K562 (cell line): ENCODE data around the gene HMG20B. TPM values are rescaled to one million over a fixed set of nuclear protein-coding genes. Genes with fewer than 3 reads are reported as not detected.

ENCODE experiments used
- ATF4 ChIP-seq: fragments of 450-650 bp; formaldehyde crosslinking; IDR thresholded peaks from 2 replicates; pipeline ENCODE4 v1.4.0; 2022; ENCODE audit warnings: mild to moderate bottlenecking, moderate library complexity
- BRD9 ChIP-seq: fragments of 450-650 bp; IDR thresholded peaks from 2 replicates; pipeline ENCODE4 v1.6.1; 2018; ENCODE audit warnings: low read depth; ENCODE audit not compliant: partially characterized antibody
- CEBPB ChIP-seq: fragments of 450-650 bp; IDR thresholded peaks from 2 replicates; pipeline ENCODE4 v1.6.1; 2016; ENCODE audit warnings: missing genetic modification characterization, missing compliant biosample characterization
- CREBBP ChIP-seq: IDR thresholded peaks from one replicate; pipeline ENCODE4 v1.6.1; 2012; ENCODE audit warnings: low read depth, mild to moderate bottlenecking, control low read depth, inconsistent platforms, low read length
- CUX1 ChIP-seq: fragments of 200-800 bp; sonication (Bioruptor generic); IDR thresholded peaks from 2 replicates; pipeline ENCODE4 v1.6.1; 2016; ENCODE audit warnings: missing genetic modification characterization, missing compliant biosample characterization
- CXXC5 ChIP-seq: fragments of 250-450 bp; sonication (Bioruptor Pico); IDR thresholded peaks from 2 replicates; pipeline ENCODE4 v1.8.0; 2022; ENCODE audit warnings: inconsistent platforms, mild to moderate bottlenecking, moderate library complexity
- EWSR1 ChIP-seq: fragments of 450-650 bp; IDR thresholded peaks from 2 replicates; pipeline ENCODE4 v1.6.1; 2018; ENCODE audit warnings: borderline replicate concordance, mild to moderate bottlenecking, low read depth, moderate library complexity; ENCODE audit not compliant: partially characterized antibody
- GATAD2A ChIP-seq: fragments of 450-650 bp; IDR thresholded peaks from 2 replicates; pipeline ENCODE4 v1.6.1; 2017
- MLX ChIP-seq, 2 experiments: fragments of 450-650 bp in 1 of 2; sonication (generic) in 1 of 2; formaldehyde crosslinking; conservative IDR thresholded peaks; 2 replicates each; pipeline versions ENCODE4 v1.4.0 to v1.8.1; 2020 to 2022; ENCODE audit warnings: mild to moderate bottlenecking in 1 of 2, missing genetic modification reagents in 1 of 2
- MTA2 ChIP-seq: fragments of 450-650 bp; IDR thresholded peaks from 2 replicates; pipeline ENCODE4 v1.6.1; 2016; ENCODE audit warnings: low read depth
- PHB ChIP-seq: fragments of 250-450 bp; sonication (Bioruptor Pico); IDR thresholded peaks from 2 replicates; pipeline ENCODE4 v1.5.0; 2021
- POLR2H ChIP-seq: IDR thresholded peaks from 2 replicates; pipeline ENCODE4 v1.6.1; 2016; ENCODE audit warnings: missing genetic modification characterization, low read depth, mild to moderate bottlenecking, control low read depth, missing compliant biosample characterization, moderate library complexity
- PRMT5 ChIP-seq: sonication (generic); formaldehyde crosslinking; IDR thresholded peaks from 2 replicates; pipeline ENCODE4 v1.5.0; 2020; ENCODE audit warnings: missing genetic modification reagents
- RBM17 ChIP-seq: fragments of 200-400 bp; formaldehyde crosslinking; IDR thresholded peaks from 2 replicates; pipeline ENCODE4 v1.6.1; 2017; ENCODE audit warnings: low read depth, mild to moderate bottlenecking, low read length, borderline replicate concordance
- SNAPC5 ChIP-seq: fragments of 250-450 bp; sonication (Bioruptor Pico); IDR thresholded peaks from 2 replicates; pipeline ENCODE4 v1.8.0; 2021; ENCODE audit warnings: moderate library complexity, mild to moderate bottlenecking, inconsistent platforms
- SREBF2 ChIP-seq: sonication (generic); formaldehyde crosslinking; IDR thresholded peaks from 2 replicates; pipeline ENCODE4 v1.4.0; 2020; ENCODE audit warnings: mild to moderate bottlenecking, missing genetic modification reagents
- XRCC4 ChIP-seq: IDR thresholded peaks from one replicate; pipeline ENCODE4 v1.6.1; 2011; ENCODE audit not compliant: insufficient read depth, insufficient read length; ENCODE audit errors: extremely low read depth
- ZNF324 ChIP-seq: fragments of 250-450 bp; sonication (Bioruptor Pico); IDR thresholded peaks from 2 replicates; pipeline ENCODE4 v1.4.0; 2020; ENCODE audit warnings: mild to moderate bottlenecking
- ZNF586 ChIP-seq: fragments of 450-650 bp; formaldehyde crosslinking; conservative IDR thresholded peaks from 2 replicates; pipeline ENCODE4 v1.4.0; 2020; ENCODE audit warnings: mild to moderate bottlenecking, moderate library complexity
- ZNF740 ChIP-seq, 3 experiments: fragments of 200-800 bp in 1 of 3; sonication (Bioruptor generic) in 1 of 3; sonication (generic) in 1 of 3; formaldehyde crosslinking in 1 of 3; IDR thresholded peaks; 2 replicates each; pipeline versions ENCODE4 v1.6.1 to v1.8.0; 2016 to 2022; ENCODE audit warnings: mild to moderate bottlenecking in 2 of 3, missing compliant biosample characterization in 2 of 3, missing genetic modification characterization in 2 of 3, missing genetic modification reagents in 1 of 3
- polyA plus RNA-seq, 8 experiments: library from polyadenylated mRNA; depleted of rRNA in 4 of 8; stranded (reverse) in 5 of 8; unstranded in 3 of 8; fragments of >200 nt; fragmentation: Nextera tagmentation in 2 of 8; fragmentation: Illumina TruSeq in 1 of 8; extraction: Ambion mirVana in 2 of 8; extraction: Trizol in 1 of 8; gene quantifications; 2 replicates each; pipeline versions ENCODE4 v1.2.1 to v1.2.3, GENCODE V29; 2011 to 2014; ENCODE audit warnings: inconsistent platforms in 1 of 8, missing spikeins in 1 of 8
- total RNA-seq, 7 experiments: library from RNA; depleted of rRNA in 6 of 7; stranded (reverse); fragments of >200 nt in 6 of 7; fragmentation: Illumina TruSeq in 2 of 7; extraction: Trizol in 2 of 7; gene quantifications; 2 replicates each; pipeline versions ENCODE4 v1.2.1 to v1.2.3, GENCODE V29; 2011 to 2021; ENCODE audit warnings: low replicate concordance in 1 of 7

HMG20B gene
- total and polyA plus RNA-seq, 9 of the 15 experiments (the other 6 are each of a cell fraction or from before 2014, with no cell fraction given), result 0.35 to 172 (median 38.6) TPM

GRCh38 chr19:3612901-3613741 lies 40.4 kb downstream of the HMG20B start (continued):
- TF ChIP-seq MLX (CRISPR knock-in tag; conservative IDR thresholded peaks at IDR 0.05) (peak in 1 of 2 experiments; percentile 86; a peak in 2 of 4 replicates), PHB (CRISPR knock-in tag) (no peak), CREBBP (no peak), SREBF2 (CRISPR knock-in tag) (no peak), ZNF740 (CRISPR knock-in tag; IDR thresholded peaks at IDR 0.05) (no peak), ZNF740 (tag; IDR thresholded peaks at IDR 0.05) (no peak), ATF4 (CRISPR knock-in tag) (no peak), ZNF324 (CRISPR knock-in tag) (no peak), RBM17 (no peak), CUX1 (no peak), MTA2 (no peak), GATAD2A (no peak), ZNF586 (CRISPR knock-in tag) (no peak), CEBPB (no peak), EWSR1 (no peak), BRD9 (no peak), CXXC5 (CRISPR knock-in tag) (peak; percentile 82), XRCC4 (no peak), SNAPC5 (CRISPR knock-in tag) (no peak), POLR2H (no peak), PRMT5 (CRISPR knock-in tag) (no peak)
